Measurements from ENCODE around the gene ECHDC3. TPM values are rescaled to one million over a fixed set of nuclear protein-coding genes. Genes with fewer than 3 reads are reported as not detected.

The ECHDC3 gene
- total and polyA plus RNA-seq, 10 of the 15 experiments (the other 5 are each of a cell fraction or from before 2014, with no cell fraction given) = 0.16 to 10.0 (median 6.0) TPM

DNA sequence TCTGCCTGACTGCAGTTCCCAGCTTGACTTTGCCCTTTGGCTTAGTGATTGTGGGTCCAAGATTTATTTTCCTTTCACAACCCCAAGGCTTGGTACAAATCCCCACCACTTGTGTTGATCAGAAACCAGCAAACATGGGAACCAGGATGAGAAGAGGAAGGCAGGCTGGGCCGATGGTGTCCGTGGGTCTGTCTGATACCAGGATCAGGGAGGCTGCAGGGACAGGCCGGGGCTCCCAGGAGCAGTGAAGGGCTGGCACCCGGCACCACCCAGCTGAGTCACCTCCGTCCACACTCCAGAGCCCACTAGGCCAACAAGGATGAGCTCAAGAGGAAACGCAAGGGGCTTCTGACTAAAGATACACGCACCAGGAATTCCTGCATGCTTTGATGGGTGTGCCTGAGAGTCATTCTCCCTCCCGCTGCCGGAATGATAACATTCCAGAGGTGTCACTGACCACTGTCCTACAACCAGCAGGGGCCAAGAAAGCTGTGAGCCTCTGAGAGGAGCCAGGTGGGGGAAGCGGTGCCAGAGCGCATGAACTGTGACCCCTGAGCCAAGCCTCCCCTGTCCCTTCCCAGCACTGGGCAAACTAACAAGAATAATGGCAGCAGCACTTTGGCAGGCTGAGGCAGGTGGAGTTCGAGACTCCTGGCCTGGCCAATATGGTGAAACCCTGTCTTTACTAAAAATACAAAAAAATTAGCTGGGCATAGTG lies 51.7 kb downstream of the ECHDC3 start:
- intact Hi-C loops (cut with micrococcal nuclease; ENCODE audit: unreplicated experiment) = no loop called here
- no peak overlapping the region for H3K9ac ChIP-seq (ENCODE audit: control insufficient read depth, insufficient read depth, low read length)
- CTCF ChIA-PET = interaction anchor here (0.5 to 3.9 kb wide), 7 partner anchors 11 to 1260 kb away, joined by 3 to 27 read pairs (median 4); no protein-coding TSS in a partner anchor

More for the DNA sequence above, 51.7 kb downstream of the ECHDC3 start:
- ChIA-PET POLR2A (no interaction called here), RAD21 (ENCODE audit: unreplicated experiment) (interaction anchor here (0.7 to 1.3 kb wide), 2 partner anchors 20 to 193 kb away, joined by 3 to 4 read pairs; no protein-coding TSS in a partner anchor), SMC1A (ENCODE audit: uncharacterized antibody, unreplicated experiment) (interaction anchor here (0.9 to 2.1 kb wide), 4 partner anchors 24 to 192 kb away, joined by 3 to 11 read pairs (median 4); no protein-coding TSS in a partner anchor)
- Histone ChIP-seq H4K20me1 (ENCODE audit: control insufficient read depth, insufficient read depth) (no peaks in the 10 kb centered on the region), H3K27ac (ENCODE audit: control insufficient read depth, insufficient read depth) (no peak overlapping the region), H3K36me3 (ENCODE audit: control insufficient read depth in 2 of 2, insufficient read depth in 2 of 2, low read length in 1 of 2) (no peaks in the 10 kb centered on the region), H3K9me3 (replicated peaks; ENCODE audit: control insufficient read depth, insufficient read depth, low read length) (no peaks in the 10 kb centered on the region), H3K27me3 (replicated peaks in 1 of 2; ENCODE audit: control insufficient read depth in 2 of 2, insufficient read depth in 2 of 2, low read length in 1 of 2) (no peaks in the 10 kb centered on the region; a peak in 1 of 4 replicates), H3K4me3 (no peak overlapping the region), H3K4me2 (ENCODE audit: control insufficient read depth, insufficient read depth) (no peak overlapping the region), H3K4me1 (ENCODE audit: control insufficient read depth, insufficient read depth, low read length) (no peaks in the 10 kb centered on the region), H3K79me2 (ENCODE audit: control insufficient read depth, insufficient read depth, low read length) (no peaks in the 10 kb centered on the region), H2AFZ (ENCODE audit: control insufficient read depth, low read depth, low read length) (no peak overlapping the region)
- no TSS peak for BruUV-seq (replicated peaks)
- TF ChIP-seq POLR2AphosphoS2 (IDR thresholded peaks at IDR 0.05; ENCODE audit: low read depth, low read length) (no peak), PAX8 (IDR thresholded peaks at IDR 0.05) (no peak), FOXM1 (IDR thresholded peaks at IDR 0.05; ENCODE audit: low read depth, low read length) (no peak), RELA (IDR thresholded peaks at IDR 0.05; ENCODE audit: borderline replicate concordance, partially characterized antibody) (no peak), BHLHE40 (IDR thresholded peaks at IDR 0.05; ENCODE audit: borderline replicate concordance in 1 of 2, low read depth in 2 of 2, low read length in 1 of 2) (no peak), STAT1 (conservative IDR thresholded peaks at IDR 0.05) (no peak), BACH1 (IDR thresholded peaks at IDR 0.05; ENCODE audit: borderline replicate concordance) (no peak), ETV6 (conservative IDR thresholded peaks at IDR 0.05 in 1 of 2, IDR thresholded peaks at IDR 0.05 in 1 of 2; ENCODE audit: borderline replicate concordance in 1 of 2, low read depth in 1 of 2) (no peak)
- TF ChIP-seq, protein P1, sequence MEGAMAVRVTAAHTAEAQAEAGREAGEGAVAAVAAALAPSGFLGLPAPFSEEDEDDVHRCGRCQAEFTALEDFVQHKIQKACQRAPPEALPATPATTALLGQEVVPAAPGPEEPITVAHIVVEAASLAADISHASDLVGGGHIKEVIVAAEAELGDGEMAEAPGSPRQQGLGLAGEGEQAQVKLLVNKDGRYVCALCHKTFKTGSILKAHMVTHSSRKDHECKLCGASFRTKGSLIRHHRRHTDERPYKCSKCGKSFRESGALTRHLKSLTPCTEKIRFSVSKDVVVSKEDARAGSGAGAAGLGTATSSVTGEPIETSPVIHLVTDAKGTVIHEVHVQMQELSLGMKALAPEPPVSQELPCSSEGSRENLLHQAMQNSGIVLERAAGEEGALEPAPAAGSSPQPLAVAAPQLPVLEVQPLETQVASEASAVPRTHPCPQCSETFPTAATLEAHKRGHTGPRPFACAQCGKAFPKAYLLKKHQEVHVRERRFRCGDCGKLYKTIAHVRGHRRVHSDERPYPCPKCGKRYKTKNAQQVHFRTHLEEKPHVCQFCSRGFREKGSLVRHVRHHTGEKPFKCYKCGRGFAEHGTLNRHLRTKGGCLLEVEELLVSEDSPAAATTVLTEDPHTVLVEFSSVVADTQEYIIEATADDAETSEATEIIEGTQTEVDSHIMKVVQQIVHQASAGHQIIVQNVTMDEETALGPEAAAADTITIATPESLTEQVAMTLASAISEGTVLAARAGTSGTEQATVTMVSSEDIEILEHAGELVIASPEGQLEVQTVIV (IDR thresholded peaks at IDR 0.05; ENCODE audit: borderline replicate concordance, partially characterized antibody) = no peak
- TF ChIP-seq, protein P2, sequence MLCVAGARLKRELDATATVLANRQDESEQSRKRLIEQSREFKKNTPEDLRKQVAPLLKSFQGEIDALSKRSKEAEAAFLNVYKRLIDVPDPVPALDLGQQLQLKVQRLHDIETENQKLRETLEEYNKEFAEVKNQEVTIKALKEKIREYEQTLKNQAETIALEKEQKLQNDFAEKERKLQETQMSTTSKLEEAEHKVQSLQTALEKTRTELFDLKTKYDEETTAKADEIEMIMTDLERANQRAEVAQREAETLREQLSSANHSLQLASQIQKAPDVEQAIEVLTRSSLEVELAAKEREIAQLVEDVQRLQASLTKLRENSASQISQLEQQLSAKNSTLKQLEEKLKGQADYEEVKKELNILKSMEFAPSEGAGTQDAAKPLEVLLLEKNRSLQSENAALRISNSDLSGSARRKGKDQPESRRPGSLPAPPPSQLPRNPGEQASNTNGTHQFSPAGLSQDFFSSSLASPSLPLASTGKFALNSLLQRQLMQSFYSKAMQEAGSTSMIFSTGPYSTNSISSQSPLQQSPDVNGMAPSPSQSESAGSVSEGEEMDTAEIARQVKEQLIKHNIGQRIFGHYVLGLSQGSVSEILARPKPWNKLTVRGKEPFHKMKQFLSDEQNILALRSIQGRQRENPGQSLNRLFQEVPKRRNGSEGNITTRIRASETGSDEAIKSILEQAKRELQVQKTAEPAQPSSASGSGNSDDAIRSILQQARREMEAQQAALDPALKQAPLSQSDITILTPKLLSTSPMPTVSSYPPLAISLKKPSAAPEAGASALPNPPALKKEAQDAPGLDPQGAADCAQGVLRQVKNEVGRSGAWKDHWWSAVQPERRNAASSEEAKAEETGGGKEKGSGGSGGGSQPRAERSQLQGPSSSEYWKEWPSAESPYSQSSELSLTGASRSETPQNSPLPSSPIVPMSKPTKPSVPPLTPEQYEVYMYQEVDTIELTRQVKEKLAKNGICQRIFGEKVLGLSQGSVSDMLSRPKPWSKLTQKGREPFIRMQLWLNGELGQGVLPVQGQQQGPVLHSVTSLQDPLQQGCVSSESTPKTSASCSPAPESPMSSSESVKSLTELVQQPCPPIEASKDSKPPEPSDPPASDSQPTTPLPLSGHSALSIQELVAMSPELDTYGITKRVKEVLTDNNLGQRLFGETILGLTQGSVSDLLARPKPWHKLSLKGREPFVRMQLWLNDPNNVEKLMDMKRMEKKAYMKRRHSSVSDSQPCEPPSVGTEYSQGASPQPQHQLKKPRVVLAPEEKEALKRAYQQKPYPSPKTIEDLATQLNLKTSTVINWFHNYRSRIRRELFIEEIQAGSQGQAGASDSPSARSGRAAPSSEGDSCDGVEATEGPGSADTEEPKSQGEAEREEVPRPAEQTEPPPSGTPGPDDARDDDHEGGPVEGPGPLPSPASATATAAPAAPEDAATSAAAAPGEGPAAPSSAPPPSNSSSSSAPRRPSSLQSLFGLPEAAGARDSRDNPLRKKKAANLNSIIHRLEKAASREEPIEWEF (IDR thresholded peaks at IDR 0.05; ENCODE audit: insufficient replicate concordance, low read depth, low read length) = no peak
- in situ Hi-C loops (cut with MboI) = no loop called here
- WGBS (ENCODE audit: insufficient coverage, insufficient replicate concordance, low lambda C conversion rate, missing lambda C conversion rate) = 67% methylated on average over 12 of the region's 12 CpGs
- no peak for DNase-seq (ENCODE audit: low read depth, low spot score)
- FAIRE-seq = no peak
- no peak for ATAC-seq
